NCI-H1417 (cell line): ENCODE results near the gene CEBPA.
"Not testable (repeated sequence)": the region's sequence is repeated elsewhere in the genome, so short reads cannot be mapped to it uniquely, and the experiment has no call there.

Experiments used
- DNase-seq, 3 experiments: peaks; one replicate each; lab custom pipeline; 2025; lab: John Stamatoyannopoulos, UW

The CEBPA gene

DNA sequence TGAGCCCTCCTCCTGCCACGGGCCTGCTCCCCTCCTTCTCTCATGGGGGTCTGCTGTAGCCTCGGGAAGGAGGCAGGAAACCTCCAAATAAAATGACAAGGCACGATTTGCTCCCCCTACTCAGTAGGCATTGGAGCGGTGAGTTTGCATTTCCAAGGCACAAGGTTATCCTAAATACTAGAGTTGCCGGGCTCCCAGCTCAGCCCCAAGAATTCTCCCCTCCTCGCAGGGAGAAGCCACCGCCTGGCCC, 1.5 kb downstream of the CEBPA start:
- DNase-seq, result no peak

DNA sequence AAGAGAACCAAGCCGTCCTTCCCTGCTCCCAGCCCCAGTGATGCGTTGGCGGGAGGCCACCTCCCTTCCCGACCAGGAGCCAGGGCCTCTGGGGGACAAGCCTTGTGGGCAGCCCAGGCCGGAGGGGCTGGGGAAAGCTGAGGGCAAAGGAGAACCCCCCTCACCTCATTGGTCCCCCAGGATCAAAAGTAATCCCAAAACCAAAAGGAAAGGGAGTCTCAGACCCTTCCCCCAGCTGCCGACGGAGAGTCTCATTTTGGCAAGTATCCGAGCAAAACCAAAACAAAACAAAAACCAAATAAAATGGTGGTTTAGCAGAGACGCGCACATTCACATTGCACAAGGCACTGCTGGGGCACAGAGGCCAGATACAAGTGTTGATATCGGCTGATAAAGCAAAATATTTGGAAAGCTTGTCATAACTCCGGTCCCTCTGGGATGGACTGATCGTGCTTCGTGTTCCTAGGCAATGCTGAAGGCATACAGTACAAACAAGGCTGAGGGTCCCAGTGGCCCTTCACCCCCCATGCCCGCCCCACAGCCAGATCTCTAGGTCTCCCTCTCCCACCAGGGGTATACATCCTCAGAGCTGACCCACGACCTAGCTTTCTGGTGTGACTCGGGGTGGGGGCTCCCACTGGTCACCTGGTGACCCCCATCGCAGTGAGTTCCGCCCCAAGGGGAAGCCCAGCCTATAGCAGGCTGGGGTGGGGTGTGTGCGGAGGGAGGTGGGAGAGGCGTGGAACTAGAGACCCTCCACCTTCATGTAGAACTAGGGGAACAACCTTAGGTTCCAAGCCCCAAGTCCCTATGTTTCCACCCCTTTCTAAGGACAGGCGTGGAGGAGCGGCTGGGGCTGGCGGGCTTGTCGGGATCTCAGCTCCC, 2.1 kb downstream of the CEBPA start:
- no peak for DNase-seq

DNA sequence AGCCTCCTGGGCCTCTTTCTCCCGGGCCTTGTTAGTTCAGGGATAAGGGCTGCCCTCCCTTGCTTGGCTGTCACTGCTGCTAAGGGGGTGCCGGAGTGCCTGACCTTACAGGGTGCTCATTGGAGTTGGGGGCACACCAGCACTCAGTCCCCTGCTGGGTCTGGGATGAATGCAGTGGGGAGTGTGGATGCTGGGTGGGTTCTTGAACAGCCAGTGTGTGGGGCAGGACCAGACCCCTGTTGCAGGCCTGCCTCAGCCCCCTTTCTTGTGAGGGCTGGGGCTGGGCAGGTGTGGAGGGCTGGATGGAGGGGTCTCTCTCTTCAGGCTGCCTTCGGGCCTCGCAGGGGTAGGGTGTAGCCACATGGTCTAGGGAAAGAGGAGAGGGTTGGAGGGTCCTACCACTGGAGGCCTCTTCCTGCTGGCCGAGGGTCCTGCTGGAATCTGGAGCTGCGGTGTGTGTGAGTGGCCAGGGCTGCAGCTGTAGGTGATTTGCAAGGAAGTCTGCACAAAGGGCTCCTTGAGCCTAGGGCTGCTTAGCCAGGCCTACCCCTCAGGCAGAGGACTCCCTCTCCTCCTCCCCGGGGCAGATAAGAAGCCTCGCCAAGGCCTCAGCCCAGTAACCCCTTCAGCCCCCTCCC, 3.2 kb downstream of the CEBPA start:
- DNase-seq, result no peak

DNA sequence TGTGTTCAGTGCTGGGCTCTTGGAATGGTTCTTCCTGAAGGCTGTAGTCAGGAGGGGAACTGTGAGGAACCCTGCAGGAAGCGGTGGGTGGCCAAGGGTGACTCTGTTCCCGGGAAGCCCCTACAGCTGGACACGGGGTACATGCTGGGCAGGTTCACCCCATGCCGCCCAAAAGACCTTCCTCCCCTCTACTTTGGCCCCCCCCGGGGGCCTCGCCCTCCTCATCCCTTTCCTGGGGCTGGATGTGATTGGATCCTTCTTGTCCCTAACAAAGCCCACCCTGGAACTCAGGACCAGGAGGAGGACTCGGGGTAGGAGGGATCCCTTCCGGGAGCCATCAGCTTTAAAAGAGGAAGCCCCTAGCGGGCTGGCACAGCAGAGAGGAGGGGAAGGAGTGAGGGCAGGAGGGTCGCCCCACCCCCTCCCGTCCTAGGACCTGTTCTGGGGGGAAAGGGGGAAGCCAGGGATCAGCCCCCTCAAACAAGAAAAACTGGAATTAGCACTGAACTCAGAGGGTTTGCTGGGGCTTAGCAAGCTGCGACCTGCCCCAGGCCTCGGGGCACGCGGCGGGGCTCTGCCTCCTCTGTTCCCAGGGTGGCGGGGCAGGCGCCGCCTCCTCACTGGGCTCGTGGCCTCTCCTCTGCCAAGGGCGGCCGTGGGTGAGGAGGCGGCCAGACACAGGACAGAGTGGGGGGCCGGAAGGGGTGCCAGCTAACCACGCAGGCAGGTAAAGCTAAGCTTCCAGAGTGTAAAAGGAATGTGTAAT, 4.0 kb downstream of the CEBPA start:
- DNase-seq, result no peak

DNA sequence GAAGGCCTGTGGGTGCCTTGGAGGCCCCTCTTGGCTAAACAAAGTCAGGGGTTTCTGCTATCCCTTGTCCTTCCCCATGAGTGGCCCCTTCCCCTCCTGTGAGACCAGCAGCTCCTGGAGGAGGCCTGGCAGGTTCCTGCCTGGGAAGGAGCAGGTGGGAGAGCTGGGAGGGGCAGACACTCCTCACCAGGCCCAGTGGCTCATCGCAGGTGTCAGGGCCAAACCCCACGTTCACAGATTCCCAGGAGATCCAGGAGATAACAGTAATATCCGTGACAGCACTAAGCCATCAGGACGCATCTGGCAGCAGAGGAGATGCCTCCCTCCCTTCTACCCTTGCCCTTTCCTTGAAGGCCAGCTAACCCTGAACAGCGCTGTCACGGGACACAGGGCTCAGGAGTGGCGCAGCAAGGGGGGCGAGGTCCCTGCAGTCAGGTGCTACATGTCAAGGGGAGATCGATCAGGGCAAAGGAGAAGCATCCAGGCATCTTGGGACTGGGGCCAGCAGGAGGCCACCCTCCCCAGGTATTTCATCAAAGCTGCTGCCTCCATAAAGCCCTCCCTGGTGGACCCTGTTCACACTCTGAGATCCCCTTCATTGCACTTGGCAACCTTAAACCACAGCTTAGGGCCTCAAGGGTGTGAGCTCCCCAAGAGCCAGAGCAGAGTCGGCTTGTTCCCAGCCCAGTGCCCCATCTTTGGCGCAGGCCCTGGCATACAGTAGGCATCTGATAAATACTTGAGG, 4.8 kb downstream of the CEBPA start:
- DNase-seq, result no peak

DNA sequence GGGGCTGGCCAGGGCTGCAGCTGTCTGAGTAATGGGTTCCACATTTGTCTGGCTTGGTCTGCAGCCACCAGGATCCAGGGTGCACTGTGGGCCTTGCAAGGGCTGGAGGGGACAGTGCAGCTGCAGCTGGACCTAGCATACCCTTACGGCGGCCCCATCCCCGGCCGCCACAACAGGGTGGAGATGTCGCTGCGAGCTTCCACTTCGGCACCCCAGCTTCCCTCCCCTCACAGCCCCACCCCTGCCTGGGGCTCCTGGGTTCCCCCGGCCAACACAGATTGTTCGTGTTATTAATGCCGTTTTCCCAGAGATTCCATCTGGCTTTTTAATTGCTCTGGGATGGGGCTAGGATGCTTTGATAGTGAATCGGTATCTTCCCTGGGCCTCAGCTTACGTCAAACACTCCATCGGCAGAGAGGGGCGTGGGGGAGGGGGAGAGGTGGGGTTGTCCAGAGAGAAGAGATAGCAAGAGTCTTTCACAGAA, 5.8 kb downstream of the CEBPA start:
- DNase-seq, result no peak

DNA sequence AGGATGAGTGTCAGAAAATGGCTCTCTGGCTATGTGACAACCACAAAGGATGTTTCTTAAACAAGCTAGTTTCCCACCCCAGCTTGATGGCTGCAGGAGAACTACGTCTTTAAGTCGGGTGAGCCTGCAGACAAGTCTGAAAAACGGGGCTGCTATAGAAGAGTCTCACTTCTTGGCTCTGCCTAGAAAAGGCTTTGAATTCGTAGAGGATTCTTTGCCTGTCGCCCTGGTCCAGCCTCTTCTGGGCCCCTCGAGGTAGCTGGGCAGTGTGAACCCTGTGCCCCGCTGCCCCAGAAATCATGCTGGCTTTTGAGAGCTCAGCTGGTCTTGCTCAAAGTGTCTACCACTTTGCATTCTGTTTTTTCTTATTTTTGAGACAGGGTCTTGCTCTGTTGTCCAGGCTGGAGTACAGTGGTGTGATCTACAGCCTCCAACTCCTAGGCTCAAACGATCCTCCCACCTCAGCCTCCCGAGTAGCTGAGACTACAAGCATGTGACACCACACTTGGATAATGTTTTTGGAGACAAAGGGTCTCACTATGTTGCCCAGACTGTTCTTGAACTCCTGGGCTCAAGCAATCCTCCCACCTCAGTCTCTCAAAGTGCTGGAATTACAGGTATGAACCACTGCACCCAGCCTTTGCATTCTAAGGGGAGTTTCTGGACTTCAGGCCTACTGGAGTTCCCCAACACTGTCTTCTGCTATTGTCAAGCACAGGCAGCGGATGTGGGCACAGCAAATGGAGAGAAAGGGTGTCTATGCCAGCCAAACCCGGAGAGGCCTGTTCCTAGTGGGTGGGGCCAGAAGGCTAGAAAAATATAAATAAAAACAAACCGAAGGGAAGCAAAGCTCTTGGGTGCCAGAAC, 6.5 kb downstream of the CEBPA start:
- DNase-seq, result no peak

DNA sequence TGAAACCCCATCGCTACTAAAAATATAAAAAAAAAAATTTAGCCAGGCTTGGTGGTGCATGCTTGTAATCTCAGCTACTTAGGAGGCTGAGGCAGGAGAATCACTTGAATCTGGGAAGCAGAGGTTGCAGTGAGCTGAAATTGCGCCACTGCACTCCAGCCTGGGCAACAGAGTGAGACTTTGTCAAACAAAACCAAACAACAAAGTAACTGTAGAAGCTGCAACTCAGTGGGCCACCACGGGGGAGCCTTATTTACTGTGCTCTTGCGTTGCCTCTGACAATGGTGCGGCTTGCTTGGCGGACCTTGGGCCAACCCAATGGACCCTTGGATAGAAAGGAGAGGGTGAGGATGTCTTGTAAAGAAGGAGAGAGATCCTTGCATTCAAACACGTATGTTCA, 7.3 kb downstream of the CEBPA start:
- not testable (repeated sequence) for DNase-seq

DNA sequence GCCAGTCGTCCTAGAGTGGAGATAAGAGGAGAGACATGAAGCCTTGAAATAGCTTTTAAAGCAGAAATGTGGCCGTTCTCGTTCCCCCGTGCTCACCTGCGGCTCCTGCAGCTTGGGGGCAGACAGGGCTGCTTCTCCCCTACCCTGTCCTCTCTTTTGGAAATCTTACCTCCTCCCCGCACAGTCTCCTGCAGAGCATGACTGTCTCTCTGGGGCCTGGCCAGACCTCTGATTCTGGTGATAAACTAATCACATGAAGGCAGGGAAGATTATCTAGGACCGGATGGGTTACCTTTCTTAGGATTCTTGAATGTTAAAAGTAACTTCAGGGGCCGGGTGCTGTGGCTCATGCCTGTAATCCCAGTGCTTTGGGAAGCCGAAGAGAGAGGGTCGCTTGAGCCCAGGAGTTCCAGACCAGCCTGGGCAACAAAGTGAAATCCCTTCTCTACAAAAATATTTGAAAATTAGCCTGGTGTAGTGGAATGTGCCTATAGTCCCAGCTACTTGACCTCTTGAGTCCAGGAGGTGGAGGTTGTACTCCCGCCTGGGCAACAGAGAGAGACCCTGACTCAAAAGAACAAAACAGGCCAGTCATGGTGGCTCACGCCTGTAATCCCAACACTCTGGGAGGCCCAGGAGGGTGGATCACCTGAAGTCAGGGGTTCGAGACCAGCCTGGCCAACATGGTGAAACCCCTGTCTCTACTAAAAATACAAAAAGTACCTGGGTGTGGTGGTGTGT, 8.1 kb downstream of the CEBPA start:
- DNase-seq, result no peak

DNA sequence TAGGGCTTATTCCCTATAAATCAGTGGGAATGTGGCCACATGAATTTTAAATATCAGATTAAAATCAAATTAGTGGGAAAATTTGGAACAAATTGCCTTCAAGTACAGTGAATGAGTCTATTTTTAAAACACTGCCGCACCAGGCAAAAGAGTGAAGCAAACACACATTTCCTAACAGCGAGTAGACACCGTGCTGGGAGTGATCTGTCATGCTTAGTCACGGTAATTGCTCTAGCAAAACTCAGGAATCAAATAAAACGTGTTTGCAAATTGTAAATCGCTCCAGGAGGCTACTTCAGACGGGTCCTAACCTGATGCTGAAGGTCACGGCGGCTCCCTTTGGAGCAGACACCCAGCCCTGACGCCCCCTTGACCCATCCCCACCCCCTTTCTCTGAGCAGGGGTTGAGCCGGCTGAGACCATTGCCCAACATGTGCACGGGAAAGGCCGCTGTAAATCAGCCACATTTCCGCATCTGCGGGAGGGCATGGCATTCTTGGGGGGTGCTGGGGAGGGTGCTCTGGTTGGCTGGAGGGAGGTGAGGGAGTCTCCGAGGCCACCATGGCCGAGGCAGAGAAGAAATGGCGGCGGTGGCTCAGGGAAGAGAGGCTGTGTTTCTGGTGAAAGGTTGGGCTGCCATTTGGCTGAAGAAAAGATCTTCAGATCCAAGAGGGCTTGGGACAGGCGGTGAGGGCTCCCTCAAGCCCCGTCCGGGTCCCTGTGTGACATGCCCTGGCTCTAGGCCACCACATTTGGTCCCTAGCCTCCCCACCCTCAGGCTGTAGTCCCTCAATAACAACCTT, 8.9 kb downstream of the CEBPA start:
- DNase-seq, result peak; percentile 61 to 92 (median 75)

DNA sequence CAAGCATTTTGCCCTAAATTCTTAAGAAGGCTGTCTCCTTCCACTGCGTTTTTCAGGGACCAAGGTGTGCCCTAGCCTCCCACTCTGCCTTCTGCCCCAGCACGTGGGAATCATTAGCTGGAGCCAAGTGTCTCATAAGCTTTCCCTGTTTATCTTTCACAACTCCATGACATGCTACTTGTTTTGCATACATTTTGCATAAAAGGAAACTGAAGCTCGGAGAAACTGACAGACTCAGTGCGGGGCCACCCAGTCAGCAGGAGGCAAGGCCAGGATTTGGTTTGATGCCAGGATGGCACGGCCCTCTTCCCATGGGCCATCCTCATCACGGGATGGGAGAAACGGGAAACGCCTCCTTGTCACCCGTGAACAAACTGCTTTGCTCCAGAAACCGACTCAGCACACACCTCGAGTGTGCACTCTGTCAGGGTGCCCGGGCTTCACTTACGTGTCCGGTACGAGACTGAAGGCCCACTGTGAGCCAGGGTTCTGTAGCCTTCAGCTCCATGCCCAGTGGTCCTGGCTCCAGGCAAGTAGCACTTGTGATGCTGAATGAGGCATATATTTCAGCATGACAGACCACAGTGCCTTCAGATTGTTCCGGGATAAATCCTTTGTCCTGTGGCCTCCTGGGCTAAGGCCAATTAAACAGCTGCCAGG, 9.6 kb downstream of the CEBPA start:
- peak in 1 of 3 experiments; percentile 75 for DNase-seq

DNA sequence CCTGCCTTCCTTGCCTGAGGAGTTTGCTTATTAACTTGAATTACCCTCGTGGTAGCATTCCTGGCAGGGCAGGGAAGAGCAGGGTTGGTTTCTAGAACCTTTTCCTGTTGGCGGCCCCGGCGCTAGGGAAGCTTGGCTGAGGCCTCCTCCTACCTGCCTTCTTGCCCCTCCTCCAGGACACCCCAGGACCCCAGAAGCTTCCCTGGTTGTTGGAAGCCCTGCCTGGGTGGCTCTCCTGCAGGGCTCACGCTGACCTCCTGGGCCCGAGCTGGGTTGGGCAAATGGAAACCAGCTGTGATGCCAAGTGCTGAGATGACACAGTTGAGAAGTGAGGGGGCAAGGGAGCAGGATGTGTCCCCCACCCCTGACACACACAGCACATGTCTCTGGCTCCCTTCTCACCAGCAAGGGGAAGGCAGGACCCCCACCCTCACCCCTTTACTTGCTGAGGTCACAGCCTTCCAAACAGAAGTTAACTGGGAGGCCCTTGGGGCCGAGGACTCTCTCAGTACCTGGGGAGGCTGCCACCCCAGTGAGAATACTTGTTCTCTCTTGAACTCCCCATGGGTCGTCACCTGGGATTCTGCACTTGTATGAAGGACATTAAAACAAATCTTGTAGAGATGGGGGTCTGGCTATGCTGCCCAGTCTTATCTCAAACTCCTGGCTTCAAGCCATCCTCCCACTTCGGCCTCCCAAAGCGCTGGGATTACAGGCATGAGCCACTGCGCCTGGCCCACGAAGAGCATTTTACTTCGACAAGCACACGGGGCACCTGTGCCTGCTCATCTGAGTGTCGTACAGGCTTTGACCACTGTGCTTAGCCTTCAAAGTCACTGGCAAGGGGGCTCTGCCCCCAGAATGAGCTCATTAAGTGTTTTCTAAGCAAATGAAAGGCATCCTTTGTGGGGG, 10.5 kb downstream of the CEBPA start:
- DNase-seq, result no peak

DNA sequence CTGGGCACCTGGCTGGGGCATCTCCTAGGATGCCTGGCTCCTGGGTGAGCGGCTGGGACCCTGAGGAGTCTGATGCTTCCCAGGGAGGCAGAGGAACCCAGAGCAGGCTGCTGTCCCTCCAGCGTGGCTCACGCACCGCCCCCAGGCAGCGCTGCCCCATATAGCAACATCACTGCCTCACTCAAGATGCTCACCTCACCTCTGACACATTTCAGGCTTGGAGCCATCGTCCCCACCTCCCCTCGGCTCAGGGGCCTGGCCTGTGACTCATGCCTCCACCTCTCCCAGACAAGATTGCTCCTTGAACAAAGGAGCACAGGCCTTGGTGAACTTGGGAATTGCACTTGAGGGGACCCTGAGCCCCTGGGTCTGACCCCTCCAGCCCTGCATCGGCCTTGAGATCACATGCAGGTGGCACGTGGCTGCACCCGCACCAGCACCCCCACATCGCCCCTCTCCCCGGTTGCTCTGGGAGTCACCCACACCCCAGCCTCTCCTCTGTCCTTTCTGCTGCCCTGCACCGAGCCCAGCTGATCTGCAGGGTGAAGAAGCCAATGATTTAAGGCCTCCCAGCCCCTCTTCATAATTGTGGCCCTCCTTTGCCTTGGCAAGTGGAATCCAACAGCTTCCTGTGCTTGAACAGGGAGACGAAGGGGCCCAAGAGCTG, 11.2 kb downstream of the CEBPA start:
- no peak for DNase-seq

DNA sequence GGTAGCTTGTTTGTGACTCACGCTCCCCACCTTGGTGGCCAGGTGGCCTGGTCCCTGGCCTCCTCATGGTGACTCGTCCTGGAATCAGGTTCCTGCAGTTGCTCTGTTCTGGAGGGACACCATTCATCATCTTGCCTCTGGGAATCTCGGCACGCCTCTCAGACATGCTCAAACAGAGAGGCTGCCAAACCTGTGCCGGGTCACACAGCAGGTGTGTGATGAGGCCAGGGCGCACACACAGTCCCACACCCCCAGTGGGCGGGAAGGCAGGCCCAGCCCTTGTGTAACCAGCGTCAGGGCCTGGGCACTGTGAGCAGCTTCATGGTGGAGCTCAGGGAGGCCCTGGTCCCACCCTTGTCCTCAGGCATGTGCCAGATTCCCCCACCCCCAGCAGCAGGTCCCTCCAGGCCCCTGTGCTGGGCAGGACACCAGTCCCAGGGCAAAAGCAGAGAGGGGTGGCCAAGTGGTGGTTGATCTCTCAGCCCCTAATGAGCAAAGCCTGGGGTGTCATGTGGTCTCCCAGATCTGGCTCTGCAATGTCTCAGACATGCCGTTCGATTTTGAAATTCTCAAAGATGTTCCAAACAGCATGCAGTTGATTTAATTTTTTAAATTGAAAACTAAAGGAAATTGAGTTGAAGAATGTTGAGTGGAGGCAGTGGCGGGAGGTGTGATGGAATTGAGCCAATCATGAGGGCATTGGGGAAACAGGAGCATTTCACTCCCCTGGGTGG, 12.1 kb downstream of the CEBPA start:
- no peak for DNase-seq

DNA sequence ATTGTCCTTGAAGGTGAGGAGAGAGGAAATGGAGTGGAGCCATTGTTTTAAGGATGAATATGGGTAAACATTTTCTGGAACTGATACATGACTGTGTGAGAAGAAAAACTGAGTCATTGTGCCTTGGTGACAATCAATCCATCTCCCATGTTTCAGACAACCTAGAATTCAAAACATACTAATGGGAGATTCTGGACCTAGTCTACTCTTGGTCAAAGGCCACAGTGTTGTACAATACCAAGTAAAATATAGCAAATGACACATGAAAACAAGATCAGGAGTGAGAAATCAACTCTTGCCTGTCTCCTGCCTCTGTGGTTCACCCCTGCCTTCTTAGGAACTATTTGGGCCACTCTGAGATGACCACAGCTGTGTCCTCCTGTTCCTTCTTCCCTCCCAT, 13.1 kb downstream of the CEBPA start:
- no peak for DNase-seq

DNA sequence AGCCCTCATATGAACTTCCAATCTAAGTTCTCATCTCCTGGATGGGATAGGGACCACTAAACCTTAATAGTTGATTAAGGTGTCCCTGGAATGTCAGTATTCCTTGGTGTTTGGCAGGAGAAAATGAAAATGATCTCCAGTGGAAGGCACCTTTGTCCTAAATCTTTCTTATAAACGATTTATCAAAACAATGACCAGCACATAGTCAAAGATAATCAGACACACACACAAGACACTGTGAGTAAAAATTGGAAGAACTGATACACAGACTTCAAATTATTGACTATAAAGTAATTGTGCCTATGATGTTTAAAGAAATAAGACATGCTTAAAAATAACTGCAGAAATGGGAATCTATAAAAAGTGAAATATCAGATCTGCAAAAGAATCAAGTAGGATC, 13.7 kb downstream of the CEBPA start:
- no peak for DNase-seq

DNA sequence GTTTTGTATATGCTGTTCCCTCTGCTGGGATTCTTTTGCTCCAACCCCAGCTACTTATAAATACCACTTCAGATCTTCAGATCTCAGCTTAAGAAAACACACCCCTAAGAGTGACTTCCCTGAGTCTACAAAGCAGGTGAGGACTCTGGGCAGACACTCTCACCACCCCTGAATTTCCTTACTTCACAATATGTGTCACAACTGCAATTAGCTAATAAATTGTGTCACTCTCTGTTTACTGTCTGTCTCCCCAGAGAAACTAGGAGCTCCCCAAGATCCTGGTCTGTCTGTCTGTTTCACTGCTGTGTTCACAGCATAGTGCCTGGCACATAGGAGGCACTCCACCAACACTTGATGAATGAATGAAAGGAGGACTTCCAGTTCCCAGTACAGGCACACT, 14.4 kb downstream of the CEBPA start:
- DNase-seq, result no peak
